ENCODE measurements around the gene MACROD2. TPM values are rescaled to one million over a fixed set of nuclear protein-coding genes. Genes with fewer than 3 reads are reported as not detected.

The MACROD2 gene
- total and polyA plus RNA-seq, 4 donors = 0.66 to 10.5 (median 3.3) TPM

- DNase-seq (ENCODE audit: low spot score) = no peak
- Histone ChIP-seq H3K27ac (ENCODE audit: low read depth in 1 of 2, low read length in 2 of 2) (no peak overlapping the region), H3K4me3 (ENCODE audit: low read depth in 1 of 3, low read length in 3 of 3) (no peak overlapping the region), H3K4me1 (ENCODE audit: control insufficient read depth in 4 of 4, insufficient read depth in 4 of 4, low read length in 3 of 4) (peaks cover 0 to 4% (median 0%) of the 10 kb centered on the region in 4 donors), H3K36me3 (ENCODE audit: control insufficient read depth in 4 of 4, insufficient read depth in 3 of 4, low read depth in 1 of 4, low read length in 3 of 4) (no peaks in the 10 kb centered on the region), H3K9me3 (ENCODE audit: control insufficient read depth in 4 of 4, low read length in 3 of 4) (no peaks in the 10 kb centered on the region), H3K27me3 (ENCODE audit: control insufficient read depth in 4 of 4, insufficient read depth in 4 of 4, low read length in 3 of 4) (no peaks in the 10 kb centered on the region), H3K9ac (ENCODE audit: low read depth in 1 of 2, low read length in 2 of 2) (no peak overlapping the region)
- 87% methylated on average over 1 of the region's 1 CpG for WGBS
- TF ChIP-seq REST (IDR thresholded peaks at IDR 0.05) = no peak
- TF ChIP-seq HNF4G (IDR thresholded peaks at IDR 0.05) = no peak
- TF ChIP-seq YY1 (IDR thresholded peaks at IDR 0.05) = no peak
- TF ChIP-seq MAX (IDR thresholded peaks at IDR 0.05) = no peak
- no peak for TF ChIP-seq RAD21 (IDR thresholded peaks at IDR 0.05)
- TF ChIP-seq TAF1 (conservative IDR thresholded peaks at IDR 0.05) = no peak
- TF ChIP-seq CTCF (IDR thresholded peaks at IDR 0.05; ENCODE audit: low read depth, low read length, missing input control) = no peak
- TF ChIP-seq ZBTB33 (IDR thresholded peaks at IDR 0.05) = no peak
- TF ChIP-seq GABPA (IDR thresholded peaks at IDR 0.05 in 1 of 2, conservative IDR thresholded peaks at IDR 0.05 in 1 of 2) = no peak
- no peak for TF ChIP-seq RXRA (IDR thresholded peaks at IDR 0.05)
- no peak for TF ChIP-seq NR2F2 (IDR thresholded peaks at IDR 0.05)
- no peak for TF ChIP-seq SP1 (IDR thresholded peaks at IDR 0.05)
- no peak for TF ChIP-seq HNF4A (conservative IDR thresholded peaks at IDR 0.05)
Observed at GRCh38 chr20:14972256-14972655, 976.9 kb downstream of the MACROD2 start.

- WGBS = 95% methylated on average over 2 of the region's 2 CpGs
Observed at GRCh38 chr20:14972690-14973089, 977.4 kb downstream of the MACROD2 start.

More at GRCh38 chr20:14972690-14973089, 977.4 kb downstream of the MACROD2 start:
- TF ChIP-seq FOXA2 (IDR thresholded peaks at IDR 0.05) (no peak), RXRA (IDR thresholded peaks at IDR 0.05) (no peak), YY1 (IDR thresholded peaks at IDR 0.05) (no peak), REST (IDR thresholded peaks at IDR 0.05) (no peak), JUND (IDR thresholded peaks at IDR 0.05) (no peak), NR2F2 (IDR thresholded peaks at IDR 0.05) (no peak), ATF3 (IDR thresholded peaks at IDR 0.05) (no peak), EGR1 (IDR thresholded peaks at IDR 0.05; ENCODE audit: low read depth in 2 of 2) (no peak), RAD21 (IDR thresholded peaks at IDR 0.05) (no peak), CTCF (IDR thresholded peaks at IDR 0.05; ENCODE audit: low read depth, low read length, missing input control) (no peak), SP1 (IDR thresholded peaks at IDR 0.05) (no peak)
- H3K4me1 ChIP-seq (ENCODE audit: control insufficient read depth in 4 of 4, insufficient read depth in 4 of 4, low read length in 3 of 4) = peaks cover 0 to 4% (median 0%) of the 10 kb centered on the region in 4 donors
- no peaks in the 10 kb centered on the region for H3K36me3 ChIP-seq (ENCODE audit: control insufficient read depth in 4 of 4, insufficient read depth in 3 of 4, low read depth in 1 of 4, low read length in 3 of 4)
- no peak overlapping the region for H3K9ac ChIP-seq (ENCODE audit: low read depth in 1 of 2, low read length in 2 of 2)
- no peak overlapping the region for H3K27ac ChIP-seq (ENCODE audit: low read depth in 1 of 2, low read length in 2 of 2)
- no peak overlapping the region for H3K4me3 ChIP-seq (ENCODE audit: low read depth in 1 of 3, low read length in 3 of 3)
- no peaks in the 10 kb centered on the region for H3K27me3 ChIP-seq (ENCODE audit: control insufficient read depth in 4 of 4, insufficient read depth in 4 of 4, low read length in 3 of 4)
- H3K9me3 ChIP-seq (ENCODE audit: control insufficient read depth in 4 of 4, low read length in 3 of 4) = no peaks in the 10 kb centered on the region
- no peak for DNase-seq (ENCODE audit: low spot score)

Measured in liver (tissue), 9 donors.